ENCODE measurements around the gene CEPT1.

CEPT1 gene

DNA sequence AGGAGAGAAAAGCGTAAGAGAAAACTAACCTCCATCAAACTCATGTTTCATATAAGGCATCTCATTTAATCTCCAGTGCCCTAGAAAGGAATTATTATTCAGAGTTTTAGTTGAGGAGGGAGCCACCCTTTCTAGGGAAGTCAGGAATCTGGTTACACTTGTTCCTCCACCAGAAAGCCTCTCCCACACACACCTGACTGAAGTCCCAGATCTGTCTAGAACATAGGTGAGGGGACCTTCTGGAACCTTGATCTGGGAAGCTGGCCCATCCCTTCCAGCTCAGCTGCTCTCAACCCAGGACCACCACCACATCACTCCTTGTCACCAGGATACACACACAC, 62.3 kb downstream of the CEPT1 start:
- Histone ChIP-seq H3K79me2 (ENCODE audit: control insufficient read depth, insufficient read depth, low read length, unreplicated experiment) (no peaks in the 10 kb centered on the region), H2AFZ (ENCODE audit: low read length, unreplicated experiment) (no peak overlapping the region), H3K4me1 (ENCODE audit: control insufficient read depth, insufficient read depth, low read length, unreplicated experiment) (peaks cover 9% of the 10 kb centered on the region), H3K4me3 (ENCODE audit: low read depth, low read length) (no peak overlapping the region), H3K27me3 (ENCODE audit: insufficient read depth, low read length) (peaks cover 30% of the 10 kb centered on the region), H3K36me3 (ENCODE audit: insufficient read depth, low read length) (no peaks in the 10 kb centered on the region), H3K27ac (ENCODE audit: low read depth, low read length) (no peak overlapping the region)

DNA sequence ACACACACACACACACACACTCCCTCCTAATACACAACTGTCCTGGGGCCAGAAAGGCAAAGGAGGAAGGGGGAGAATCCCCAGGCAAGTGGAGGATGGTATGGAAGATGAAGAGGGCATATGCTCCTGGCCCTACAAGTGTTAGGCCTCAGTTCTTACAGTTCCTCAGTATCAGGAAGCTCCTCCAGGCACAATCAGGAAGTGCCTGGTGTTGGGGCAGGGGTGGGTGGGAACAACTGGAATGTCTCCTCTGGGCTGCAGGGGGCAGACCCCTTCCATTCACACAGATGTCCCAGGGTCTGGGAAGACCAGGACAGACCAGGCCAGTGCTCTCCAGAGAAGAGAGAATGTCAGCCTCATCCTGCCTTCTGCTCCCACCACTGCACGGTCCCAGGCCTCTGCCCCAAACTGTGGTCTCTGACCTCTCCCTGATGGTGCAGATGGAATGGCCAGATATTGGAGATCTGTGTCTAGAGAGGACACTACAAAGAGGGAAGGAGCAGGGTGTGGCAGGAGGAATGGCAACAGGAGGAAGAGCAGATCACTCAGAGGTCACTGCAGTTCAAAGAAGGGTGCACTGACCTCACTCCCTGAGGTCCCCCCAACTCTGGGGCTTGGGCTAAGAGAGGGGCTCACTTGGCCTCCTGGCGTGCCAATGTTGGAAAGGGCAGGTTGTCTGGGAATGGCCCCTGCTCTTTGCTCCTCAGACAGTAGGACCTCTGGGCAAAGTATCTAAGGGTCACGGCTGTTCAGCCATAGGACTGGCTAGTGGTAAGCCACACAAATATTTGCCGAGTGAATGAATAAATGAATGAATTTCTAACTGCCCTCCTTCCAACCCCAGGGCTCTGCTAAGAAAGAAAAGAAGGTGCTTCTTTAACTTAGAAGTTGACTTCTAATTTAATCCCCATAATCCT, 62.9 kb downstream of the CEPT1 start:
- Histone ChIP-seq H3K79me2 (ENCODE audit: control insufficient read depth, insufficient read depth, low read length, unreplicated experiment) (no peaks in the 10 kb centered on the region), H3K27me3 (ENCODE audit: insufficient read depth, low read length) (peaks cover 36% of the 10 kb centered on the region), H3K4me3 (ENCODE audit: low read depth, low read length) (peak overlapping the region; percentile 87), H3K36me3 (ENCODE audit: insufficient read depth, low read length) (no peaks in the 10 kb centered on the region), H3K4me1 (ENCODE audit: control insufficient read depth, insufficient read depth, low read length, unreplicated experiment) (peaks cover 9% of the 10 kb centered on the region), H2AFZ (ENCODE audit: low read length, unreplicated experiment) (no peak overlapping the region), H3K27ac (ENCODE audit: low read depth, low read length) (no peak overlapping the region)

- Histone ChIP-seq H2AFZ (ENCODE audit: low read length, unreplicated experiment) (peak overlapping the region; percentile 66), H3K27me3 (ENCODE audit: insufficient read depth, low read length) (peaks cover 43% of the 10 kb centered on the region), H3K4me1 (ENCODE audit: control insufficient read depth, insufficient read depth, low read length, unreplicated experiment) (peaks cover 9% of the 10 kb centered on the region), H3K27ac (ENCODE audit: low read depth, low read length) (no peak overlapping the region), H3K4me3 (ENCODE audit: low read depth, low read length) (peak overlapping the region; percentile 87), H3K36me3 (ENCODE audit: insufficient read depth, low read length) (no peaks in the 10 kb centered on the region), H3K79me2 (ENCODE audit: control insufficient read depth, insufficient read depth, low read length, unreplicated experiment) (no peaks in the 10 kb centered on the region)
These were observed 63.7 kb downstream of the CEPT1 start for GRCh38 chr1:111203681-111204200.

DNA sequence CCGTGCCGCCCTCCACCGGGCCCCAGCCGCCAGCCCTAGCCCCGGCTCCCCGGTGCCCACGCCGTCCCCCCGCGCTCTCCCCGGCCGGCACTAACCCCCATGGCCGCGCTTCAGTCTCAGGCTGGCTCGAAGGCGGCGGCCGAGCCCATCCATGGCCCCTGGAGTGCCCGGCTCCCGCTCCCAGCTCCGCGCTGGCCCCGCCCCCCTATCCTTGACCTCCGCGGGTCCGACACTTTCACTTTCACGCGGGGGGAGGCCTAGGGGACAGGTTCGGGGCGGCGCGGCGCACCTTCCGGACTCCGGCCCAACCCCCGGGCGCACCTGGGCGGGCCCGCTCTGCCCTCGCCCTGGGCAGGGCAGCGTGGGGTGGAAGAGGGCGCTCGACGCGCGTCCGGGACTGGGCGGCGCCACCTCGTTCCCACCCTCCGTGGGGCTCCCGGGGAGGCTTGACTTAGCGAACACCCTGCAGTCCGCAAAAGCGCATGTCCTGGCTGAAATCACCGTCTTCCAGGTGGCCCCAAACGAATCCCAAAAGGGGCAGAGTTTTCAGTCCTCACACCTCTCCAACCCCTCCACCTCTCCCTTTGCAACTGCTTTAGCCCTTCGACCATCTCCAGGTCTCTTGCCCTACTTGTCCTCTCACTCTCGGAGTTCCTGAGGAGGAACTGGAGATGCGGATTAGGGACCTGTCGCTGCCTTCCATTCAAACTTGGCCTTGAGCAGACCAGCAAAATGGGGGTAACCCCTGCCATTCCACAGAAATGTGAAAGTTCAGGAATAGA, 64.4 kb downstream of the CEPT1 start:
- peaks cover 50% of the 10 kb centered on the region for H3K27me3 ChIP-seq (ENCODE audit: insufficient read depth, low read length)
- H3K4me3 ChIP-seq (ENCODE audit: low read depth, low read length) = peak overlapping the region; percentile 87
- no peaks in the 10 kb centered on the region for H3K79me2 ChIP-seq (ENCODE audit: control insufficient read depth, insufficient read depth, low read length, unreplicated experiment)
- H3K4me1 ChIP-seq (ENCODE audit: control insufficient read depth, insufficient read depth, low read length, unreplicated experiment) = peaks cover 9% of the 10 kb centered on the region
- H3K36me3 ChIP-seq (ENCODE audit: insufficient read depth, low read length) = no peaks in the 10 kb centered on the region
- H3K27ac ChIP-seq (ENCODE audit: low read depth, low read length) = no peak overlapping the region
- H2AFZ ChIP-seq (ENCODE audit: low read length, unreplicated experiment) = peak overlapping the region; percentile 66

DNA sequence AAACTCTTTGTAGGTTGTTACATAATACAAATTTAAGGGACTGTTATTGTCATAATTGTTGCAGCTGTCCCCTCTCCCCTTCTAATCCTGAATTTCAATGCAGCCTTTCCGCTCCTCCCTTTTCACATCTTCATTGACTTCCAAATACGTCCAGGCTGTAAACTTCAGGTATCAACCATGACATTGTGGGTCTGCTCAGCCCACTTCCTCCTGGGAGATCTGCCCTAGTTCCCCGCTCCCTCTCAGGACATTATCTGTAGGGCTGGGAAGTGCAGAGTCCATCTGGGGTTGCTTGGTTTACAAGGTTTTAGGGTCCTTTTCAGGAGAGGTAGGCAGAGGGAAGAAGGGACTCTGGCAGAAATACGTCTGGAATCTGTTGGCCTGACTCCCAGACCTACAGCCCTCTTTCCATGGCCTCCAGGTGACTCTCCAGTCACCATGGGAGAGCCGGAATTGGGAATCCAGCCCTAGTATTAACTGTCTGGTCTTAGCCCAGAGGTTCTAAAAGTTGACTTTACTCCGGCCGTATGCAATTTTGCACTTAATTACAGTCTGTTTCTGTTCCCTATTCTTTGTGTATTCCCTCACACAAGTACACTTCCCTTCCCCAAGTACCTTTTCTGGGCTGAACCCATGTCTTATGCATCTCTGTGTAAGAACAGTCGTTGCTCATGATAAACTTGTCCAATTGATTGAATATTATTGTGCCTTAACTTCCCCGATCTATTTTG, 65.1 kb downstream of the CEPT1 start:
- Histone ChIP-seq H3K27me3 (ENCODE audit: insufficient read depth, low read length) (peaks cover 57% of the 10 kb centered on the region), H3K36me3 (ENCODE audit: insufficient read depth, low read length) (no peaks in the 10 kb centered on the region), H2AFZ (ENCODE audit: low read length, unreplicated experiment) (no peak overlapping the region), H3K4me1 (ENCODE audit: control insufficient read depth, insufficient read depth, low read length, unreplicated experiment) (peaks cover 9% of the 10 kb centered on the region), H3K27ac (ENCODE audit: low read depth, low read length) (no peak overlapping the region), H3K4me3 (ENCODE audit: low read depth, low read length) (peak overlapping the region; percentile 87; the same call in 1 of the 2 replicates), H3K79me2 (ENCODE audit: control insufficient read depth, insufficient read depth, low read length, unreplicated experiment) (no peaks in the 10 kb centered on the region)

GRCh38 chr1:111205714-111206050, 65.7 kb downstream of the CEPT1 start:
- no peak overlapping the region for H2AFZ ChIP-seq (ENCODE audit: low read length, unreplicated experiment)

DNA sequence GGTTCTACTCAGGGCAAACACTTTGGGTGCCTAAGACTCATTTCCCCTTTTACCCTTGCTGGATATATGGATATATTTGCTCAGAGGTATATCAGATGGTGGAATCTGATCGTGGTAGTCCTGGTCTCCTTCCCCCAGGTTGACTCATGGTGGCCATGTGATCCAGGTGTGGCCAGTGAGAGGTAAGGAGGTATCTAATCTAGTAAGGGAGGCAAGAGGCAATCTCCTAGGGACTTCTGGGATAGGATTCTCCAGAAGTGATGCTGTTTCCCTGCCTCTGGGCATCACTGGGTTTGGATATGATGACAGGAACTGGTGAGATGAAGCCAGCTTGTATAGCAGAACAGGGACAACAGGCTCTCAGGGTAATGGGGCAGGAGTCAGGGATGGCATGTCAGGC, 68.9 kb downstream of the CEPT1 start:
- H3K36me3 ChIP-seq (ENCODE audit: insufficient read depth, low read length) = no peaks in the 10 kb centered on the region
- H3K27me3 ChIP-seq (ENCODE audit: insufficient read depth, low read length) = peaks cover 79% of the 10 kb centered on the region
- H3K79me2 ChIP-seq (ENCODE audit: control insufficient read depth, insufficient read depth, low read length, unreplicated experiment) = no peaks in the 10 kb centered on the region
- H3K27ac ChIP-seq (ENCODE audit: low read depth, low read length) = no peak overlapping the region
- H3K4me1 ChIP-seq (ENCODE audit: control insufficient read depth, insufficient read depth, low read length, unreplicated experiment) = no peaks in the 10 kb centered on the region
- H3K4me3 ChIP-seq (ENCODE audit: low read depth, low read length) = no peak overlapping the region
- H2AFZ ChIP-seq (ENCODE audit: low read length, unreplicated experiment) = no peak overlapping the region

More at GRCh38 chr1:111205714-111206050, 65.7 kb downstream of the CEPT1 start:
- Histone ChIP-seq H3K4me3 (ENCODE audit: low read depth, low read length) (no peak overlapping the region), H3K27ac (ENCODE audit: low read depth, low read length) (no peak overlapping the region), H3K36me3 (ENCODE audit: insufficient read depth, low read length) (no peaks in the 10 kb centered on the region), H3K27me3 (ENCODE audit: insufficient read depth, low read length) (peaks cover 63% of the 10 kb centered on the region), H3K4me1 (ENCODE audit: control insufficient read depth, insufficient read depth, low read length, unreplicated experiment) (peaks cover 9% of the 10 kb centered on the region), H3K79me2 (ENCODE audit: control insufficient read depth, insufficient read depth, low read length, unreplicated experiment) (no peaks in the 10 kb centered on the region)

GRCh38 chr1:111209622-111210021, 69.6 kb downstream of the CEPT1 start:
- no peak overlapping the region for H2AFZ ChIP-seq (ENCODE audit: low read length, unreplicated experiment)
- H3K79me2 ChIP-seq (ENCODE audit: control insufficient read depth, insufficient read depth, low read length, unreplicated experiment) = no peaks in the 10 kb centered on the region
- H3K36me3 ChIP-seq (ENCODE audit: insufficient read depth, low read length) = no peaks in the 10 kb centered on the region
- no peak overlapping the region for H3K27ac ChIP-seq (ENCODE audit: low read depth, low read length)
- H3K27me3 ChIP-seq (ENCODE audit: insufficient read depth, low read length) = peaks cover 73% of the 10 kb centered on the region
- no peaks in the 10 kb centered on the region for H3K4me1 ChIP-seq (ENCODE audit: control insufficient read depth, insufficient read depth, low read length, unreplicated experiment)
- H3K4me3 ChIP-seq (ENCODE audit: low read depth, low read length) = no peak overlapping the region

DNA sequence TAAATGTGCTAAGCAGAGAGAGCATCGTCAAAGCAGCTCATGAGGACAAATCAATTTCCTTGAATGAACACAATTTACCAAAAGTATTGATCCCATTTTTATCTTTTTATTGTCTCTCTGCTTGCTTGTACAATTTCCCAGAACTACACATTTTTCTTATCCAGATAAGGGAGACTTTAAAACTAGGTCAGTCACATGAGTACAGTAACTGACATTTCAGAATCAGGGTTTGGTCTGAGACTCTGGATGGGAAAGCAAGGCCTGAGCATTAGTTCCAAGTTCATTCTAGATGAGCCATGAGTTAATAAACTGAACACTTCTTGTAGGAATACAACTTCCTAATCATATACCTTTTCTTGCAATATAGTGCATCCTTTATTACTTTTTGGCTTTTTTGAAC, 71.9 kb downstream of the CEPT1 start:
- Histone ChIP-seq H3K27ac (ENCODE audit: low read depth, low read length) (no peak overlapping the region), H3K27me3 (ENCODE audit: insufficient read depth, low read length) (peaks cover 53% of the 10 kb centered on the region), H3K4me3 (ENCODE audit: low read depth, low read length) (no peak overlapping the region), H3K4me1 (ENCODE audit: control insufficient read depth, insufficient read depth, low read length, unreplicated experiment) (no peaks in the 10 kb centered on the region), H3K36me3 (ENCODE audit: insufficient read depth, low read length) (no peaks in the 10 kb centered on the region), H3K79me2 (ENCODE audit: control insufficient read depth, insufficient read depth, low read length, unreplicated experiment) (no peaks in the 10 kb centered on the region), H2AFZ (ENCODE audit: low read length, unreplicated experiment) (no peak overlapping the region)

DNA sequence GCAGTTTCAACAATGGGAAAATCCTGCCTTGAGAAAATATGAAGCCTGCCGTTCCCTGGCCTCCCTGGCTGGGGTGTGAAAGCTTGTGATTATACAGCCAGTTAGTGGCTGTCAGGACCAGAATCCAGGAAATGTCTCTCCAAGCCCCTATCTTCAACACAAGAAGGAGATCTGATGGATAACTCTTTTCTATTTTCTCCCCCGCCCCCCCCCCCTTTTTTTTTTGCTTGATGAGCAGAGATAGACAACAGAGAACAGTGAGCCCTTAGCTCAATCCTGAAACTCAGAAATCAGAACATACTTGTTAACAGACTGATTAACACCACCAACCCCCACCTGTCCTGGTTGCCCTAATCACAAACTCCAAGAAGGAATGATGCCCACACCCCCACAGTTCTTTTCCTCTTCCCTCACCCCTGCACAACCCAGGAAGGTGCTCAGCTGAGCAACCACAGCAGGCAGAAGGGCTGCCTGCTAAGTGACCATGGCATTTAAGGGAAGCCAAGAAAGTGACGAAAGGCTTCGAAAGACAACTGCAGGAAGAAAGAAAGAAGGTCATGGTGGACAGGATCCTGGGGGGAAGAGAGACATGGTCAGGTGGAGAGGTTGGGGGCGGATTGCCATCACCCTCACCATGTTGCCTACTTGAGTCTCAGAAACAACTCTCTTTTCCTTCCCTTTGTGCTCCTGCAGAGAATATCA, 72.8 kb downstream of the CEPT1 start:
- no peak overlapping the region for H3K4me3 ChIP-seq (ENCODE audit: low read depth, low read length)
- H3K27me3 ChIP-seq (ENCODE audit: insufficient read depth, low read length) = peaks cover 45% of the 10 kb centered on the region
- no peaks in the 10 kb centered on the region for H3K36me3 ChIP-seq (ENCODE audit: insufficient read depth, low read length)
- H3K27ac ChIP-seq (ENCODE audit: low read depth, low read length) = no peak overlapping the region
- H3K4me1 ChIP-seq (ENCODE audit: control insufficient read depth, insufficient read depth, low read length, unreplicated experiment) = no peaks in the 10 kb centered on the region
- no peak overlapping the region for H2AFZ ChIP-seq (ENCODE audit: low read length, unreplicated experiment)
- H3K79me2 ChIP-seq (ENCODE audit: control insufficient read depth, insufficient read depth, low read length, unreplicated experiment) = no peaks in the 10 kb centered on the region

Data from ACC112 (cell line).